Stomach smooth muscle (tissue), 2 donors: ENCODE data around the gene NLGN1.

ENCODE experiments used
- H3K27ac ChIP-seq: one replicate; pipeline ENCODE4 v1.7.0; 2013; ENCODE audit warnings: mild to moderate bottlenecking, low read length, inconsistent platforms
- H3K27me3 ChIP-seq, 2 donors: one replicate each; pipeline ENCODE4 v1.7.0; 2013; ENCODE audit warnings: low read length in 2 of 2; ENCODE audit not compliant: insufficient read depth in 2 of 2, control insufficient read depth in 1 of 2
- H3K36me3 ChIP-seq, 2 donors: one replicate each; pipeline ENCODE4 v1.7.0; 2013; ENCODE audit warnings: low read length in 2 of 2; ENCODE audit not compliant: control insufficient read depth in 2 of 2, insufficient read depth in 2 of 2
- H3K4me1 ChIP-seq: one replicate; pipeline ENCODE4 v1.7.0; 2013; ENCODE audit warnings: low read length; ENCODE audit not compliant: control insufficient read depth, insufficient read depth
- H3K4me3 ChIP-seq, 2 donors: one replicate each; pipeline ENCODE4 v1.7.0; 2013; ENCODE audit warnings: low read length in 2 of 2
- H3K9ac ChIP-seq, 2 donors: one replicate each; pipeline ENCODE4 v1.7.0; 2013; ENCODE audit warnings: low read length in 2 of 2, mild to moderate bottlenecking in 1 of 2
- H3K9me3 ChIP-seq, 2 donors: one replicate each; pipeline ENCODE4 v1.7.0; 2013; ENCODE audit warnings: low read length in 2 of 2; ENCODE audit not compliant: control insufficient read depth in 2 of 2
- donor health status: healthy.
- donor health status: Pancreatic carcinoma.

NLGN1 gene

GRCh38 chr3:174280186-174280585 is 882.6 kb downstream of the NLGN1 start:
- no peak overlapping the region for H3K4me3 ChIP-seq
- H3K4me1 ChIP-seq, result no peaks in the 10 kb centered on the region

GRCh38 chr3:174285242-174285864 is 887.8 kb downstream of the NLGN1 start:
- H3K27me3 ChIP-seq, result no peaks in the 10 kb centered on the region
- no peak overlapping the region for H3K27ac ChIP-seq
- H3K9ac ChIP-seq, result no peak overlapping the region
- H3K4me3 ChIP-seq, result no peak overlapping the region
- H3K9me3 ChIP-seq, result no peaks in the 10 kb centered on the region
- H3K4me1 ChIP-seq, result no peaks in the 10 kb centered on the region
- H3K36me3 ChIP-seq, result peaks cover 0 to 5% of the 10 kb centered on the region in 2 donors

More at GRCh38 chr3:174280186-174280585, 882.6 kb downstream of the NLGN1 start:
- no peaks in the 10 kb centered on the region for H3K9me3 ChIP-seq
- no peaks in the 10 kb centered on the region for H3K27me3 ChIP-seq
- no peak overlapping the region for H3K27ac ChIP-seq
- peaks cover 0 to 5% of the 10 kb centered on the region in 2 donors for H3K36me3 ChIP-seq
- H3K9ac ChIP-seq, result no peak overlapping the region

- Histone ChIP-seq H3K27ac (no peak overlapping the region), H3K9ac (no peak overlapping the region), H3K27me3 (no peaks in the 10 kb centered on the region), H3K36me3 (no peaks in the 10 kb centered on the region), H3K4me1 (no peaks in the 10 kb centered on the region), H3K4me3 (no peak overlapping the region), H3K9me3 (no peaks in the 10 kb centered on the region)
Measured at GRCh38 chr3:174287705-174288104, 890.2 kb downstream of the NLGN1 start.

DNA sequence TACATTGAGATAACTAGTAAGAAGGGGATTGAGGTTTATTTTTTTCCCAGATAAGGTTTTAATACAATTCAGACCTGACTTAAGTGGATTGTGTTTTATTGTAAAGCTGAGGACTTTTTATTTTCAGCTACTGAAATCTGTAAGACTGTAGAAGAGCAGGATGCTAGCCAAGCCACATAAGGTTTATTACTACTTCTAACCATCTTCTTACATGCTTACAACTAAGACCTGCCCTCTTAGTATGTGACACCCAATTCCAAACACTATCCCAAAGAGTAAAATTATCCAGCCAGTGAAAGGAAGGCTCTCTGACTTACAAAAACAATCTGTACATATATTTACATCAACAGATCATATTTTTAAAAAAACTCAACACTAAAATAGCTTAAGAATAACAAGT is 897.1 kb downstream of the NLGN1 start:
- no peaks in the 10 kb centered on the region for H3K36me3 ChIP-seq
- no peaks in the 10 kb centered on the region for H3K4me1 ChIP-seq
- no peaks in the 10 kb centered on the region for H3K9me3 ChIP-seq
- H3K4me3 ChIP-seq, result no peak overlapping the region
- H3K27me3 ChIP-seq, result no peaks in the 10 kb centered on the region
- H3K9ac ChIP-seq, result no peak overlapping the region
- H3K27ac ChIP-seq, result no peak overlapping the region

GRCh38 chr3:174295306-174296092 is 898.0 kb downstream of the NLGN1 start:
- H3K4me1 ChIP-seq, result no peaks in the 10 kb centered on the region
- H3K9me3 ChIP-seq, result no peaks in the 10 kb centered on the region
- no peaks in the 10 kb centered on the region for H3K27me3 ChIP-seq
- H3K27ac ChIP-seq, result no peak overlapping the region
- H3K36me3 ChIP-seq, result no peaks in the 10 kb centered on the region
- H3K9ac ChIP-seq, result no peak overlapping the region
- no peak overlapping the region for H3K4me3 ChIP-seq

DNA sequence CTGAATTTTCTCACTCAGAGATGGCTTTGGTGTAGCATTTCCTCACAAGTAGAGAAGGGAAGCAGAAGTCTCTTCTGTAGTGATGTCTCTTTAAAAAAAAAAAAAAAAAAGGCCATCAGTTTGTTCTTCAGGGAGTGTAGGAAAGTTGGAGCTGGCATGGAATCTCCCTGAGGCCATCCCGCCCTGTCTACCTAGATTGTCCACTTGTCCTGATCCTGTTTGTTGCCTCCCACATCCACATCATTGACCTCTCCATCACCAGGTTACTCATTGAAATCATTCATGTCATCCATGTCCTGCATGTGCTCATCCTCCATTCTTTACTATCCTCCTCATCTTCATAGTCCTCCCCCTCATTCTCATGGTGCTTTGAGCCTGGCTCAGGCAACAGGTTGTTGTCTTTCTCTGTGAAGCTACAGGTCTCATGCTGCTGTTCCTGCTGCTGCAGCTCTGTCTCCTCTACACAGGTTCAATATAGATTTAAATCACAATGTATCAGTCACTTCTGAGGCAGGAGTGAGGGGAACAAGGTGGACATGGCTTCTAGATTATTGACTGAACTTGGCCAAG is 905.3 kb downstream of the NLGN1 start:
- Histone ChIP-seq H3K4me3 (no peak overlapping the region), H3K9me3 (no peaks in the 10 kb centered on the region), H3K27ac (no peak overlapping the region), H3K27me3 (no peaks in the 10 kb centered on the region), H3K4me1 (no peaks in the 10 kb centered on the region), H3K9ac (no peak overlapping the region), H3K36me3 (no peaks in the 10 kb centered on the region)

DNA sequence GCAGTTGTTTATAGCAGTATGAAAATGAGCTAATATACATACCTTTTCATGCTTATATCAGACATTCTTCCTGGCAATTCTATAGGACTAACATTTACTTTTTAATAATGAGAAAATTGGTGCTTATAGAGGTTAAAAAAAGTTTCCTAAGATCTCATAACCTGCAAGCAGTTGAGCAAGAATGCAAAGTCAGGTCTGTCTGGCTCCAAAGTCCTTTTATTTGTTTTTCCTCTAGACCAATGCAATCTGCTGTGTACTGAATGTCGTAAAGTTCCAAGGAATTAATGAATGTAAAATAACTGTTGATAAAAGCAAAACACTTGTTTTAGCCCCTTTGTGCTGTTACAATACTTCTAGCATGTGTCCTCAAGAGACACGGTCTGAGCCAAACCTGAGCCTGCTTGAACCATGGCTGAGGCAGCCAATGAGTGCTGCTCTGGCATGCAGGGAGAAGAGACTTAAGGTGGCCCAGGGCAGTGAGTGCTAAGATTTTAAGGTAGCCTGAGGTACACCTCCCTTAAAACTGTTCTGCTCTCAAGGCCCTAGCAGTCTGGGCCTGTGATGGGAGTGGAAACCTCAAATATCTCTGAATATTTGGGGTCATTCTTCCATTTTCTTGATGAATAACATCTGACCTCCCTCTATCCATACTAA is 906.5 kb downstream of the NLGN1 start:
- Histone ChIP-seq H3K9ac (no peak overlapping the region), H3K27ac (no peak overlapping the region), H3K27me3 (no peaks in the 10 kb centered on the region), H3K4me1 (no peaks in the 10 kb centered on the region), H3K9me3 (no peaks in the 10 kb centered on the region), H3K36me3 (no peaks in the 10 kb centered on the region), H3K4me3 (no peak overlapping the region)

GRCh38 chr3:174308736-174309135 is 911.2 kb downstream of the NLGN1 start:
- no peaks in the 10 kb centered on the region for H3K36me3 ChIP-seq
- no peaks in the 10 kb centered on the region for H3K4me1 ChIP-seq
- H3K27ac ChIP-seq, result no peak overlapping the region
- no peaks in the 10 kb centered on the region for H3K27me3 ChIP-seq
- no peaks in the 10 kb centered on the region for H3K9me3 ChIP-seq
- no peak overlapping the region for H3K4me3 ChIP-seq
- H3K9ac ChIP-seq, result no peak overlapping the region

DNA sequence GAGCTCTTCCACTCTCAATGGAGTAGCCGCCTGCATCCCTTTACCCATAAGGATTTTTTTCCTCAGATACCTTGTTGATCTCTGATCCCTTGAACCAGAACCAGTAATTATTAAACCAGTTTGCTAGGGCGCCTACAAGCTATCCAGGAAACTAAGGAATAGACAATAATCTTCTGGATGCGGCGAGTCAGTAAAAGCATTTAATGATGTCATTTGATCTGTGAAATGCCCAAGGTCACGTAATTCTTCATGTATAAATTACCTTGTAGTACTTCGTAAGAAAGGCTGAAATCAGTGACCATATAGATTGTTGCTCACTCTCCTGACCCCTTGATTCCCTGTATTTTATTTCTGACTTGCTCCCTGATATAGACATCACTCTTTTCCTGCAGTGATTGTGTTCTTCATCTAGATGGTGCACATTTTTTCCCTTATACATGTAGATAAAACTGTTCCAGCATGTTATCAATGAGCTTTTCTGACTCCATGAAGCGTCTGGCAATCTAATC is 913.0 kb downstream of the NLGN1 start:
- no peaks in the 10 kb centered on the region for H3K36me3 ChIP-seq
- no peak overlapping the region for H3K27ac ChIP-seq
- H3K4me1 ChIP-seq, result no peaks in the 10 kb centered on the region
- no peak overlapping the region for H3K9ac ChIP-seq
- H3K9me3 ChIP-seq, result no peaks in the 10 kb centered on the region
- no peak overlapping the region for H3K4me3 ChIP-seq
- H3K27me3 ChIP-seq, result no peaks in the 10 kb centered on the region

- no peaks in the 10 kb centered on the region for H3K4me1 ChIP-seq
- H3K9ac ChIP-seq, result no peak overlapping the region
- H3K27me3 ChIP-seq, result no peaks in the 10 kb centered on the region
- no peaks in the 10 kb centered on the region for H3K36me3 ChIP-seq
- no peak overlapping the region for H3K27ac ChIP-seq
- H3K9me3 ChIP-seq, result no peaks in the 10 kb centered on the region
- no peak overlapping the region for H3K4me3 ChIP-seq
Measured at GRCh38 chr3:174315225-174315624, 917.7 kb downstream of the NLGN1 start.
